ENCODE results near the gene ZNF678. TPM values are rescaled to one million over a fixed set of nuclear protein-coding genes. Genes with fewer than 3 reads are reported as not detected.

The ZNF678 gene
- polyA plus RNA-seq, 1 donor: 9.5 TPM

DNA sequence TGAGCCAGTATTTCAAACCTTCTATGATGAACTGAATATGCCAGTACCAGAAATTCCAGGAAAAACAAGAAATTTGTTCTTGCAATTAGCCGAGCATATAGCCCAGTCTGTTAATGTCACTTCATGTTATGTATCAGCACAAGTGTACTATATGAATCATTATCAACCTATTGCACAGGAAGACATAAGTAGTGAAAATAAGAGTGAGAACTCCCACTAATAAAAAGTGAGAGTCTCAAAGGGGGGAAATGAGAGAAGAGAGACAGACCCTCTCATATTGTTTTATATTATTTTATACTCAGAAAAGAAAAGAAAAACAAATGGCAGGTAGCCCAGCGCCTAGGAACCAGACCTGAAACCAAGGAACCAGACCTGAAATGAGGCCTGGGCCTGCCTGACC is 155.6 kb downstream of the ZNF678 start:
- DNase-seq (ENCODE audit: low read depth): no peak

DNA sequence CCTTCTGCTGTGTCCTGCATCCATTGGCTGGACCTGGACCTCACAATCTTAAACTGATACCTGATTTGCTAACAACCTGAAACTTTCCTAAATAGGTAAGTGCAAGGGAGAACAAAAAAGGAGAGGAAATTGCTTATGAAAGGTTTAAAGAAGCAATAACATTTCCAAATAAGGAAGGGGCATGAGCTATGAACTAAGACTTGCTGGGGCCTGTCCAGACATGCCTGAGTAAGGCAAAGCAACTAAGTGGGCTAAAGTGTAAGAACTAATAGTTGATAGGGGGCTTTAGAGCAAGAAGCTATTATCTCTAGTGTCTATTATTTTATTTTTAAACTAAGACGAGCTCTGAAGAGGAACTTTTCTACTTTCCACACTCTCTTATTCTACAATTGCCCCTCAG is 160.1 kb downstream of the ZNF678 start:
- DNase-seq (ENCODE audit: low read depth): no peak

DNA sequence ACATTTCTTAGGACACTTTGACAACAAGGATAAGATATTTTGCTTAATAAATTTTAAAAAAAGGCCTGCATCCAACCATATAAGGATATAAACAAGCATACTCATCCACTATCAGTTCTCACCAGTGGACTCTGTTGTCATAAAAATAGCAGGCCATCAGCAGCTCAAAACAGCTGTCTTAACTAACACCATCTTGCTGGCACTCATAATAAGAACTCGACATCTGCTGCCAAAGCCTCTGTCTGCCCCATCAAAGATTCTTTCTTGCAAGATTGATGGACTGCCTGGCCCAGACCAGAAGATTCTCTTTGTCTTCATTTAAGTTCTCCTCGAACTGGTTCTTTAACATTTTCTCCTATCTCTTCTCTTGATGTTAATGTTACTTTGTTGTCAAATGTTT is 161.7 kb downstream of the ZNF678 start:
- no peak for DNase-seq (ENCODE audit: low read depth)

DNA sequence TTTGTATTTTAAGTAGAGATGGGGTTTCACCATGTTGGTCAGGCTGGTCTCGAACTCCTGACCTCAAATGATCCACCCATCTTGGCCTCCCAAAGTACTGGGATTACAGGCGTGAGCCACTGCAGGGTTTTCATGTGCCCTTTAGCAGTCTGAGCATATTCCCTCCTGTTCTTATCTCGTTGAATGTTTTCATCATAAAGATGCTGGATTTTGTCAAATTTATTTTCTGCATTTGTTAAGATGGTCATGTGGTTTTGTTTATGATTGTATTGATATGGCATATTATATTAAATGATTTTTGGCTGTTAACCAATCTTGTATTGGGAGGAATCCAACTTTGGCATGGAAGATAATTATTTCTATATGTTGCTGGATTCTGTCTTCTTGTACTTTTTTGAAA is 163.0 kb downstream of the ZNF678 start:
- no peak for DNase-seq (ENCODE audit: low read depth)

Other genes starting within 250 kb of the ZNF678 start
- 25.6 TPM for gene CDC42BPA, start 245.1 kb upstream of the ZNF678 start, polyA plus RNA-seq (ENCODE audit: insufficient read length)
- 16.0 TPM for gene JMJD4, start 171.7 kb downstream of the ZNF678 start, polyA plus RNA-seq (ENCODE audit: insufficient read length)
- 32.2 TPM for gene SNAP47, start 171.9 kb downstream of the ZNF678 start, polyA plus RNA-seq (ENCODE audit: insufficient read length)

All from forelimb muscle (tissue), 1 donor.